CD14-positive monocyte (primary cell): ENCODE data around the gene TRIM34. TPM values are rescaled to one million over a fixed set of nuclear protein-coding genes. Genes with fewer than 3 reads are reported as not detected.

Source experiments
- DNase-seq, 3 donors: peaks; one replicate each; pipeline ENCODE4 v3.0.0-alpha.2; 2011 to 2022
- H2AFZ ChIP-seq: 2 replicates; pipeline ENCODE4 v1.6.0; 2012; ENCODE audit warnings: mild to moderate bottlenecking, low read depth, low read length, inconsistent platforms; ENCODE audit not compliant: insufficient read depth, poor library complexity, severe bottlenecking
- H3K27ac ChIP-seq, 2 donors: 1 replicate in 1 of 2; 2 replicates in 1 of 2; pipeline ENCODE4 v1.5.1; 2012 to 2013; ENCODE audit warnings: low read length in 2 of 2, control low read depth in 1 of 2, inconsistent platforms in 1 of 2, low read depth in 1 of 2, mild to moderate bottlenecking in 1 of 2
- H3K27me3 ChIP-seq, 2 donors: one replicate each; pipeline versions ENCODE4 v1.6.0 to v1.6.1; 2011 to 2013; ENCODE audit warnings: low read length in 2 of 2; ENCODE audit not compliant: control insufficient read depth in 2 of 2, insufficient read depth in 2 of 2
- H3K36me3 ChIP-seq, 2 donors: replicated peaks in 1 of 2; 1 replicate in 1 of 2; 2 replicates in 1 of 2; pipeline versions ENCODE4 v1.5.1 to v1.6.1; 2012 to 2013; ENCODE audit warnings: low read length in 2 of 2, control low read depth in 1 of 2, inconsistent platforms in 1 of 2, mild to moderate bottlenecking in 1 of 2; ENCODE audit not compliant: insufficient read depth in 2 of 2, control insufficient read depth in 1 of 2
- H3K4me1 ChIP-seq, 2 donors: 1 replicate in 1 of 2; 2 replicates in 1 of 2; pipeline versions ENCODE4 v1.5.1 to v1.6.1; 2012 to 2013; ENCODE audit warnings: low read length in 2 of 2, control low read depth in 1 of 2, inconsistent platforms in 1 of 2, mild to moderate bottlenecking in 1 of 2, moderate library complexity in 1 of 2; ENCODE audit not compliant: insufficient read depth in 2 of 2, control insufficient read depth in 1 of 2
- H3K4me2 ChIP-seq: replicated peaks from 2 replicates; pipeline ENCODE3; 2012; ENCODE audit warnings: low read length, moderate library complexity, mild to moderate bottlenecking; ENCODE audit not compliant: poor library complexity, severe bottlenecking; ENCODE audit errors: extremely low read depth
- H3K4me3 ChIP-seq, 3 experiments: fragments of 200-600 bp in 1 of 3; sonication (generic) in 1 of 3; replicated peaks in 1 of 3; 1 replicate in 2 of 3; 2 replicates in 1 of 3; pipeline ENCODE4 v1.5.1; 2011 to 2013; ENCODE audit warnings: low read length in 3 of 3, mild to moderate bottlenecking in 3 of 3, control low read depth in 2 of 3, low read depth in 2 of 3, inconsistent platforms in 1 of 3, moderate library complexity in 1 of 3
- H3K79me2 ChIP-seq: 2 replicates; pipeline ENCODE4 v1.6.0; 2012; ENCODE audit warnings: mild to moderate bottlenecking, control low read depth, inconsistent platforms, low read length, moderate library complexity; ENCODE audit not compliant: insufficient read depth
- H3K9ac ChIP-seq: 2 replicates; pipeline ENCODE4 v1.6.0; 2017; ENCODE audit warnings: low read length, mild to moderate bottlenecking; ENCODE audit not compliant: insufficient read depth, poor library complexity, severe bottlenecking
- H3K9me3 ChIP-seq, 2 donors: replicated peaks in 1 of 2; 1 replicate in 1 of 2; 2 replicates in 1 of 2; pipeline versions ENCODE4 v1.5.1 to v1.6.1; 2012 to 2013; ENCODE audit warnings: low read length in 2 of 2, control low read depth in 1 of 2; ENCODE audit not compliant: control insufficient read depth in 1 of 2, insufficient read depth in 1 of 2
- H4K20me1 ChIP-seq: 2 replicates; pipeline ENCODE4 v1.6.0; 2012; ENCODE audit warnings: mild to moderate bottlenecking, low read length, control low read depth, moderate library complexity; ENCODE audit not compliant: insufficient read depth
- H3K27ac Mint-ChIP-seq, 7 donors: one replicate each; pipeline ENCODE4 v1.8.0; 2020; ENCODE audit warnings: mild to moderate bottlenecking in 7 of 7, mixed read lengths in 7 of 7, moderate library complexity in 6 of 7, inconsistent platforms in 2 of 7
- H3K27me3 Mint-ChIP-seq, 3 donors: one replicate each; pipeline ENCODE4 v1.8.0; 2021 to 2022; ENCODE audit warnings: low read depth in 3 of 3, mild to moderate bottlenecking in 3 of 3, mixed read lengths in 3 of 3, moderate library complexity in 3 of 3, inconsistent platforms in 1 of 3
- H3K36me3 Mint-ChIP-seq, 2 donors: one replicate each; pipeline ENCODE4 v1.8.0; 2020; ENCODE audit warnings: mixed read lengths in 2 of 2, inconsistent platforms in 1 of 2, mild to moderate bottlenecking in 1 of 2
- H3K4me1 Mint-ChIP-seq: one replicate; pipeline ENCODE4 v1.8.0; 2020; ENCODE audit warnings: mild to moderate bottlenecking, mixed read lengths
- H3K4me3 Mint-ChIP-seq, 2 donors: one replicate each; pipeline ENCODE4 v1.8.0; 2020; ENCODE audit warnings: mild to moderate bottlenecking in 2 of 2, mixed read lengths in 2 of 2, moderate library complexity in 1 of 2
- H3K9me3 Mint-ChIP-seq, 7 donors: one replicate each; pipeline ENCODE4 v1.8.0; 2020 to 2022; ENCODE audit warnings: mixed read lengths in 7 of 7, mild to moderate bottlenecking in 6 of 7, moderate library complexity in 6 of 7, inconsistent platforms in 2 of 7
- CTCF ChIP-seq: fragments of 200-600 bp; IDR thresholded peaks from one replicate; pipeline ENCODE4 v1.8.0; 2022; ENCODE audit warnings: antibody characterized with exemption, mild to moderate bottlenecking
- WGBS: methylation state at CpG from one replicate; pipeline ENCODE4 v1.1.5; 2013; ENCODE audit warnings: missing lambda C conversion rate; ENCODE audit not compliant: insufficient coverage; 5-methylcytosine and 5-hydroxymethylcytosine counted together
- intact Hi-C, 2 donors: fragments of 100-400 bp; cut with micrococcal nuclease; formaldehyde crosslinking; loops; one replicate each; pipeline versions ENCODE4 v1.15.0 to v1.15.1; 2023
- polyA minus RNA-seq: library from RNA; depleted of rRNA, polyadenylated mRNA; stranded (reverse); fragments of >200 nt; gene quantifications from 2 replicates; pipeline ENCODE4 v1.2.3, GENCODE V29; 2012
- polyA plus RNA-seq, 3 donors: library from polyadenylated mRNA; depleted of rRNA in 1 of 3; unstranded in 2 of 3; stranded (reverse) in 1 of 3; fragments of 300-500 nt in 2 of 3; fragments of >200 nt in 1 of 3; fragmentation: Illumina TruSeq in 2 of 3; gene quantifications; 1 replicate in 2 of 3; 2 replicates in 1 of 3; pipeline ENCODE4 v1.2.3, GENCODE V29; 2012 to 2021
- total RNA-seq, 12 experiments: library from RNA in 1 of 12; stranded (reverse) in 1 of 12; fragments of 120-200 nt in 1 of 12; gene quantifications; one replicate each; pipeline ENCODE4 v1.2.4 and lab custom pipeline; 2013 to 2026; ENCODE audit warnings: mixed read lengths in 6 of 12, inconsistent platforms in 1 of 12

TRIM34 gene, protein sequence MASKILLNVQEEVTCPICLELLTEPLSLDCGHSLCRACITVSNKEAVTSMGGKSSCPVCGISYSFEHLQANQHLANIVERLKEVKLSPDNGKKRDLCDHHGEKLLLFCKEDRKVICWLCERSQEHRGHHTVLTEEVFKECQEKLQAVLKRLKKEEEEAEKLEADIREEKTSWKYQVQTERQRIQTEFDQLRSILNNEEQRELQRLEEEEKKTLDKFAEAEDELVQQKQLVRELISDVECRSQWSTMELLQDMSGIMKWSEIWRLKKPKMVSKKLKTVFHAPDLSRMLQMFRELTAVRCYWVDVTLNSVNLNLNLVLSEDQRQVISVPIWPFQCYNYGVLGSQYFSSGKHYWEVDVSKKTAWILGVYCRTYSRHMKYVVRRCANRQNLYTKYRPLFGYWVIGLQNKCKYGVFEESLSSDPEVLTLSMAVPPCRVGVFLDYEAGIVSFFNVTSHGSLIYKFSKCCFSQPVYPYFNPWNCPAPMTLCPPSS
- total RNA-seq (2013): 53.0 TPM
- 10 to 100 TPM; 21.9 to 25.7 (median 23.5) TPM for polyA plus RNA-seq
- polyA minus RNA-seq: 13.7 and 23.1 TPM in 2 replicates
- total RNA-seq (lab: John Stamatoyannopoulos, UW): 0 to 1.7 (median 0.07) reads per million in 11 experiments

- no peak for TF ChIP-seq CTCF
- Histone ChIP-seq H3K4me2 (peak within 1 kb of the TSS; percentile 89), H3K4me1 (peaks cover 27 to 28% of the 10 kb centered on the region in 2 donors), H3K27ac (peak within 1 kb of the TSS; percentile 53 to 94), H3K79me2 (peaks cover 24% of the 10 kb centered on the region), H3K27me3 (no peaks in the 10 kb centered on the region), H2AFZ (peak within 1 kb of the TSS; percentile 80), H3K36me3 (no peaks in the 10 kb centered on the region), H4K20me1 (no peaks in the 10 kb centered on the region), H3K9me3 (no peaks in the 10 kb centered on the region), H3K4me3 (peak within 1 kb of the TSS; percentile 66 to 99 (median 87)), H3K9ac (peak within 1 kb of the TSS; percentile 77)
- Mint-ChIP-seq H3K36me3 (peaks cover 11 to 15% of the 10 kb centered on the region in 2 donors), H3K27me3 (peaks cover 0 to 1% (median 1%) of the 10 kb centered on the region in 3 donors), H3K4me1 (peaks cover 39% of the 10 kb centered on the region), H3K4me3 (peak within 1 kb of the TSS; percentile 94 to 98), H3K27ac (peak within 1 kb of the TSS; percentile 91 to 98 (median 96)), H3K9me3 (peaks cover 0 to 4% (median 0%) of the 10 kb centered on the region in 7 donors)
- WGBS: 23% methylated on average over 4 of the region's 7 CpGs
- intact Hi-C loops: loop anchor here in 1 of 2 donors (5.0 kb wide), 1 partner anchor 63 kb away; the partner anchor contains the start of genes TRIM22 and TRIM5
- DNase-seq: peak; percentile 79 to 93 (median 85)
Measured at GRCh38 chr11:5624489-5625279, at the start of gene TRIM34. Gene TRIM34, plus strand, starts transcription at chr11:5625001. Its CDS starts 7,331 bp downstream, at chr11:5632332.

DNA sequence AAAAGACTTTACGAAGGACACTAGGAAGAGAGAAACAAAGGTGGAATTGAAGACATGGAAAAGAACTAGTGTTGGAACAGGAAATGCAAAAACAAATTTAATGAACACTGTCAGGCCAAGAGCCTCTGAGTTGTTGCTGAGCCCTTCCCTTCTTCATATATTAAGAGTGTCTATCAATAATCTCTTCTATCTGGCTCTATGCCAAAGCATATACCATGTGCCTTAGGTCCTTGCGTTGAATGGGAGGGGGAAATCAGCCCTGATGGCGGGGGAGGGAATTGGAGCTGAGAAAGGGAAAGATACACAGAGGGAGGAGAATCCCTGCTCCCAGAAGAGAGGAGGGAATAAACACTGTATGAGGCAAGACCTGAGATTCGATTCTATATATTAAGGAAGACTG, 49.6 kb upstream of the TRIM34 start:
- Histone ChIP-seq H3K9me3 (no peaks in the 10 kb centered on the region), H3K27me3 (no peaks in the 10 kb centered on the region), H3K36me3 (no peaks in the 10 kb centered on the region), H3K27ac (no peak overlapping the region), H3K4me1 (no peaks in the 10 kb centered on the region), H3K4me3 (no peak overlapping the region), H2AFZ (no peak overlapping the region), H3K9ac (no peak overlapping the region), H3K4me2 (no peak overlapping the region), H3K79me2 (no peaks in the 10 kb centered on the region), H4K20me1 (no peaks in the 10 kb centered on the region)
- no peak overlapping the region for H3K27ac Mint-ChIP-seq
- H3K4me1 Mint-ChIP-seq: no peaks in the 10 kb centered on the region
- intact Hi-C loops: no loop called here
- no peak for TF ChIP-seq CTCF
- no peaks in the 10 kb centered on the region for H3K36me3 Mint-ChIP-seq
- no peaks in the 10 kb centered on the region for H3K27me3 Mint-ChIP-seq
- H3K4me3 Mint-ChIP-seq: no peak overlapping the region
- peaks cover 0 to 8% (median 2%) of the 10 kb centered on the region in 7 donors for H3K9me3 Mint-ChIP-seq
- no peak for DNase-seq
- WGBS: 90% methylated on average over 2 of the region's 4 CpGs
